HEK293 (cell line): Measurements from ENCODE around the gene CSMD2.

Experiments used
- CTCF ChIA-PET: fragments of 350-600 bp; formaldehyde crosslinking; extraction: SDS; loops from one replicate; lab custom pipeline; 2021; ENCODE audit warnings: antibody characterized with exemption; lab: Yijun Ruan, JAX
- POLR2A ChIA-PET: fragments of 300-600 bp; formaldehyde crosslinking; extraction: SDS; loops from one replicate; lab custom pipeline; 2020; ENCODE audit warnings: antibody characterized with exemption, inconsistent platforms; lab: Yijun Ruan, JAX
- H3K27ac ChIP-seq: fragments of 200-500 bp; sonication (Bioruptor generic); 2 replicates; pipeline ENCODE4 v1.5.1; 2014; ENCODE audit warnings: low read depth, low read length, control low read depth, inconsistent platforms; ENCODE audit errors: extremely low read depth
- H3K36me3 ChIP-seq, 2 experiments: fragments of 200-500 bp in 1 of 2; sonication (Bioruptor generic) in 1 of 2; 1 replicate in 1 of 2; 2 replicates in 1 of 2; pipeline ENCODE4 v1.5.1; 2014 to 2017; ENCODE audit warnings: inconsistent platforms in 2 of 2, low read length in 2 of 2; ENCODE audit not compliant: control insufficient read depth in 2 of 2, insufficient read depth in 1 of 2
- H3K4me1 ChIP-seq: fragments of 200-500 bp; sonication (Bioruptor generic); 2 replicates; pipeline ENCODE4 v1.5.1; 2014; ENCODE audit warnings: mild to moderate bottlenecking, low read length, inconsistent platforms; ENCODE audit not compliant: control insufficient read depth, insufficient read depth
- H3K4me3 ChIP-seq: 2 replicates; pipeline ENCODE4 v1.5.1; 2011; ENCODE audit warnings: low read depth, mild to moderate bottlenecking, control low read depth, low read length, moderate library complexity
- H3K9me3 ChIP-seq: fragments of 200-500 bp; sonication (Bioruptor generic); 2 replicates; pipeline ENCODE4 v1.5.1; 2014; ENCODE audit warnings: low read depth, low read length, inconsistent platforms; ENCODE audit not compliant: control insufficient read depth, insufficient read depth
- ATF2 ChIP-seq: fragments of 450-650 bp; formaldehyde crosslinking; IDR thresholded peaks from 2 replicates; pipeline ENCODE4 v1.5.1; 2016; ENCODE audit warnings: missing biosample characterization, missing genetic modification characterization, low read depth
- INSM2 ChIP-seq: fragments of 450-650 bp; formaldehyde crosslinking; IDR thresholded peaks from 2 replicates; pipeline ENCODE4 v1.5.1; 2016; ENCODE audit warnings: missing biosample characterization, missing genetic modification characterization
- OSR2 ChIP-seq: fragments of 450-650 bp; formaldehyde crosslinking; IDR thresholded peaks from 2 replicates; pipeline ENCODE4 v1.5.1; 2016; ENCODE audit warnings: missing biosample characterization, missing genetic modification characterization
- OVOL3 ChIP-seq: fragments of 450-650 bp; formaldehyde crosslinking; IDR thresholded peaks from 2 replicates; pipeline ENCODE4 v1.5.1; 2016; ENCODE audit warnings: missing biosample characterization, missing genetic modification characterization
- RBAK ChIP-seq: fragments of 450-650 bp; formaldehyde crosslinking; IDR thresholded peaks from 2 replicates; pipeline ENCODE4 v1.5.1; 2016; ENCODE audit warnings: missing biosample characterization, missing genetic modification characterization
- ZFP41 ChIP-seq: fragments of 450-650 bp; formaldehyde crosslinking; IDR thresholded peaks from 2 replicates; pipeline ENCODE4 v1.5.1; 2016; ENCODE audit warnings: missing biosample characterization, missing genetic modification characterization, borderline replicate concordance
- ZIC2 ChIP-seq: fragments of 450-650 bp; formaldehyde crosslinking; IDR thresholded peaks from 2 replicates; pipeline ENCODE4 v1.5.1; 2016; ENCODE audit warnings: missing biosample characterization, missing genetic modification characterization
- ZNF133 ChIP-seq: fragments of 450-650 bp; formaldehyde crosslinking; IDR thresholded peaks from 2 replicates; pipeline ENCODE4 v1.5.1; 2016; ENCODE audit warnings: missing biosample characterization, missing genetic modification characterization
- ZNF248 ChIP-seq: fragments of 450-650 bp; formaldehyde crosslinking; IDR thresholded peaks from 2 replicates; pipeline ENCODE4 v1.5.1; 2017; ENCODE audit warnings: missing biosample characterization, missing genetic modification characterization
- ZNF280D ChIP-seq: fragments of 450-650 bp; formaldehyde crosslinking; IDR thresholded peaks from 2 replicates; pipeline ENCODE4 v1.5.1; 2016; ENCODE audit warnings: missing biosample characterization, missing genetic modification characterization
- ZNF362 ChIP-seq: fragments of 450-650 bp; formaldehyde crosslinking; IDR thresholded peaks from 2 replicates; pipeline ENCODE4 v1.5.1; 2016; ENCODE audit warnings: missing biosample characterization, missing genetic modification characterization
- ZNF366 ChIP-seq: fragments of 450-650 bp; formaldehyde crosslinking; conservative IDR thresholded peaks from 2 replicates; pipeline ENCODE4 v1.5.1; 2016; ENCODE audit warnings: missing biosample characterization, missing genetic modification characterization
- ZNF394 ChIP-seq: fragments of 450-650 bp; formaldehyde crosslinking; IDR thresholded peaks from 2 replicates; pipeline ENCODE4 v1.5.1; 2016; ENCODE audit warnings: missing biosample characterization, missing genetic modification characterization, mild to moderate bottlenecking, moderate library complexity, borderline replicate concordance
- ZNF513 ChIP-seq: fragments of 450-650 bp; IDR thresholded peaks from 2 replicates; pipeline ENCODE4 v1.5.1; 2018; ENCODE audit warnings: missing biosample characterization, missing genetic modification characterization
- ZNF560 ChIP-seq: fragments of 450-650 bp; formaldehyde crosslinking; IDR thresholded peaks from 2 replicates; pipeline ENCODE4 v1.5.1; 2017; ENCODE audit warnings: missing biosample characterization, missing genetic modification characterization, borderline replicate concordance
- ZNF677 ChIP-seq: fragments of 450-650 bp; IDR thresholded peaks from 2 replicates; pipeline ENCODE4 v1.5.0; 2018; ENCODE audit warnings: missing biosample characterization, mild to moderate bottlenecking, missing genetic modification characterization, moderate library complexity
- ZNF692 ChIP-seq: fragments of 450-650 bp; formaldehyde crosslinking; IDR thresholded peaks from 2 replicates; pipeline ENCODE4 v1.5.1; 2016; ENCODE audit warnings: missing biosample characterization, missing genetic modification characterization
- ZNF76 ChIP-seq: fragments of 450-650 bp; formaldehyde crosslinking; IDR thresholded peaks from 2 replicates; pipeline ENCODE4; 2016; ENCODE audit warnings: low read depth, missing biosample characterization, missing genetic modification characterization, borderline replicate concordance
- ZNF776 ChIP-seq: fragments of 450-650 bp; formaldehyde crosslinking; IDR thresholded peaks from 2 replicates; pipeline ENCODE4 v1.5.0; 2017; ENCODE audit warnings: missing biosample characterization, missing genetic modification characterization, borderline replicate concordance
- ZNF837 ChIP-seq: fragments of 450-650 bp; formaldehyde crosslinking; IDR thresholded peaks from 2 replicates; pipeline ENCODE4 v1.5.1; 2016; ENCODE audit warnings: missing biosample characterization, missing genetic modification characterization
- ZSCAN5A ChIP-seq: fragments of 450-650 bp; formaldehyde crosslinking; IDR thresholded peaks from 2 replicates; pipeline ENCODE4 v1.5.1; 2016; ENCODE audit warnings: missing biosample characterization, missing genetic modification characterization

CSMD2 gene

GRCh38 chr1:33736496-33736895 is 428.5 kb downstream of the CSMD2 start (continued):
- TF ChIP-seq ZNF776 (tag by site-specific recombination): no peak
- TF ChIP-seq ZNF677 (tag by site-specific recombination): no peak
- no peak for TF ChIP-seq ZNF513 (tag by site-specific recombination)
- no peak for TF ChIP-seq ZNF394
- TF ChIP-seq ZNF76: no peak
- no peak for TF ChIP-seq ZNF366
- TF ChIP-seq ZNF133 (tag by site-specific recombination): no peak
- no peak for TF ChIP-seq INSM2 (tag by site-specific recombination)
- no peak for TF ChIP-seq ZNF837
- TF ChIP-seq ZNF280D: no peak

- no peak overlapping the region for H3K27ac ChIP-seq
- CTCF ChIA-PET: interaction anchor here (0.5 to 1.9 kb wide), 14 partner anchors 10 to 1008 kb away, joined by 3 to 10 read pairs (median 4); partner anchors contain the start of gene CSMD2
- H3K36me3 ChIP-seq: no peaks in the 10 kb centered on the region
- TF ChIP-seq ZNF248 (tag by site-specific recombination) (no peak), ZNF362 (tag by site-specific recombination) (no peak), ZFP41 (tag by site-specific recombination) (no peak), ATF2 (no peak), RBAK (no peak), OSR2 (tag by site-specific recombination) (no peak), OVOL3 (tag by site-specific recombination) (no peak), ZSCAN5A (tag by site-specific recombination) (no peak), ZIC2 (tag by site-specific recombination) (no peak), ZNF560 (tag by site-specific recombination) (no peak), ZNF692 (tag by site-specific recombination) (no peak)
- H3K4me1 ChIP-seq: no peaks in the 10 kb centered on the region
- POLR2A ChIA-PET: no interaction called here
- H3K4me3 ChIP-seq: no peak overlapping the region
- H3K9me3 ChIP-seq: no peaks in the 10 kb centered on the region
Measured at GRCh38 chr1:33735624-33736023, 429.4 kb downstream of the CSMD2 start.
